Stromal cell of bone marrow (primary cell): ENCODE measurements around the gene CRABP1.
"Not testable (repeated sequence)": the region's sequence is repeated elsewhere in the genome, so short reads cannot be mapped to it uniquely, and the experiment has no call there.

Experiments used
- DNase-seq: peaks from one replicate; pipeline ENCODE4 v3.0.0-alpha.2; 2012; ENCODE audit warnings: low read depth

The CRABP1 gene

GRCh38 chr15:78374436-78375393 lies 34.6 kb downstream of the CRABP1 start:
- no peak for DNase-seq

GRCh38 chr15:78380143-78380542 lies 40.0 kb downstream of the CRABP1 start:
- not testable (repeated sequence) for DNase-seq

GRCh38 chr15:78382114-78382880 lies 42.1 kb downstream of the CRABP1 start:
- no peak for DNase-seq

- DNase-seq, result no peak
These were observed 44.5 kb downstream of the CRABP1 start for GRCh38 chr15:78384651-78385050.

- DNase-seq, result no peak
These were observed 47.3 kb downstream of the CRABP1 start for GRCh38 chr15:78387246-78388037.

- DNase-seq, result no peak
These were observed 48.7 kb downstream of the CRABP1 start for GRCh38 chr15:78388865-78389264.

- no peak for DNase-seq
These were observed 49.2 kb downstream of the CRABP1 start for GRCh38 chr15:78389322-78389721.

- no peak for DNase-seq
These were observed 49.6 kb downstream of the CRABP1 start for GRCh38 chr15:78389738-78390137.

GRCh38 chr15:78390242-78390641 lies 50.1 kb downstream of the CRABP1 start:
- no peak for DNase-seq

GRCh38 chr15:78390826-78391225 lies 50.7 kb downstream of the CRABP1 start:
- no peak for DNase-seq

GRCh38 chr15:78391781-78392180 lies 51.6 kb downstream of the CRABP1 start:
- DNase-seq, result no peak

- no peak for DNase-seq
These were observed 52.3 kb downstream of the CRABP1 start for GRCh38 chr15:78392430-78392829.

- DNase-seq, result no peak
These were observed 53.0 kb downstream of the CRABP1 start for GRCh38 chr15:78393137-78393536.

GRCh38 chr15:78394026-78394425 lies 53.9 kb downstream of the CRABP1 start:
- DNase-seq, result no peak

- no peak for DNase-seq
These were observed 54.9 kb downstream of the CRABP1 start for GRCh38 chr15:78394981-78395616.

GRCh38 chr15:78396186-78396814 lies 56.1 kb downstream of the CRABP1 start:
- no peak for DNase-seq

GRCh38 chr15:78396976-78397375 lies 56.8 kb downstream of the CRABP1 start:
- DNase-seq, result peak; percentile 25

GRCh38 chr15:78397382-78397781 lies 57.2 kb downstream of the CRABP1 start:
- DNase-seq, result no peak
